SKM-1 treated with dmso at 0.1 percent for 144 hours (cell line): ENCODE measurements around the gene EDARADD.

Experiments
- DNase-seq: peaks from one replicate; lab custom pipeline; 2025; ENCODE audit not compliant: unreplicated experiment; lab: John Stamatoyannopoulos, UW

EDARADD gene

GRCh38 chr1:236511735-236512418, 117.8 kb downstream of the EDARADD start:
- DNase-seq: no peak

- DNase-seq: no peak
Observed at GRCh38 chr1:236514703-236515442, 120.8 kb downstream of the EDARADD start.

GRCh38 chr1:236515443-236515958, 121.4 kb downstream of the EDARADD start:
- no peak for DNase-seq

- DNase-seq: no peak
Observed at GRCh38 chr1:236516929-236517704, 123.0 kb downstream of the EDARADD start.

- DNase-seq: no peak
Observed at GRCh38 chr1:236518322-236518721, 124.2 kb downstream of the EDARADD start.

GRCh38 chr1:236520445-236521005, 126.4 kb downstream of the EDARADD start:
- DNase-seq: no peak

- DNase-seq: no peak
Observed at GRCh38 chr1:236522937-236523703, 129.0 kb downstream of the EDARADD start.

- peak; percentile 80 for DNase-seq
Observed at GRCh38 chr1:236523704-236524141, 129.6 kb downstream of the EDARADD start, which contains the start of gene LGALS8. Gene LGALS8 (plus strand): TSS chr1:236523982. CDS start chr1:236526071, 2,089 bp downstream.

- peak; percentile 78 for DNase-seq
Observed at GRCh38 chr1:236524142-236524894, 130.2 kb downstream of the EDARADD start.

- DNase-seq: no peak
Observed at GRCh38 chr1:236524895-236525184, 130.8 kb downstream of the EDARADD start.

GRCh38 chr1:236526079-236526478, 132.0 kb downstream of the EDARADD start:
- DNase-seq: no peak

GRCh38 chr1:236530286-236530685, 136.2 kb downstream of the EDARADD start:
- no peak for DNase-seq

GRCh38 chr1:236530959-236531358, 136.9 kb downstream of the EDARADD start:
- no peak for DNase-seq

- DNase-seq: no peak
Observed at GRCh38 chr1:236532850-236533249, 138.8 kb downstream of the EDARADD start.

GRCh38 chr1:236534151-236534651, 140.1 kb downstream of the EDARADD start:
- no peak for DNase-seq
